HEK293 (cell line): ENCODE results near the gene PARL.

ENCODE experiments used
- CTCF ChIA-PET: fragments of 350-600 bp; formaldehyde crosslinking; extraction: SDS; loops from one replicate; lab custom pipeline; 2021; ENCODE audit warnings: antibody characterized with exemption; lab: Yijun Ruan, JAX
- POLR2A ChIA-PET: fragments of 300-600 bp; formaldehyde crosslinking; extraction: SDS; loops from one replicate; lab custom pipeline; 2020; ENCODE audit warnings: antibody characterized with exemption, inconsistent platforms; lab: Yijun Ruan, JAX
- H3K27ac ChIP-seq: fragments of 200-500 bp; sonication (Bioruptor generic); 2 replicates; pipeline ENCODE4 v1.5.1; 2014; ENCODE audit warnings: low read depth, low read length, control low read depth, inconsistent platforms; ENCODE audit errors: extremely low read depth
- H3K36me3 ChIP-seq, 2 experiments: fragments of 200-500 bp in 1 of 2; sonication (Bioruptor generic) in 1 of 2; 1 replicate in 1 of 2; 2 replicates in 1 of 2; pipeline ENCODE4 v1.5.1; 2014 to 2017; ENCODE audit warnings: inconsistent platforms in 2 of 2, low read length in 2 of 2; ENCODE audit not compliant: control insufficient read depth in 2 of 2, insufficient read depth in 1 of 2
- H3K4me1 ChIP-seq: fragments of 200-500 bp; sonication (Bioruptor generic); 2 replicates; pipeline ENCODE4 v1.5.1; 2014; ENCODE audit warnings: mild to moderate bottlenecking, low read length, inconsistent platforms; ENCODE audit not compliant: control insufficient read depth, insufficient read depth
- H3K4me3 ChIP-seq: 2 replicates; pipeline ENCODE4 v1.5.1; 2011; ENCODE audit warnings: low read depth, mild to moderate bottlenecking, control low read depth, low read length, moderate library complexity
- H3K9me3 ChIP-seq: fragments of 200-500 bp; sonication (Bioruptor generic); 2 replicates; pipeline ENCODE4 v1.5.1; 2014; ENCODE audit warnings: low read depth, low read length, inconsistent platforms; ENCODE audit not compliant: control insufficient read depth, insufficient read depth
- GLI2 ChIP-seq: fragments of 450-650 bp; formaldehyde crosslinking; IDR thresholded peaks from 2 replicates; pipeline ENCODE4; 2017; ENCODE audit warnings: missing biosample characterization, missing genetic modification characterization, low read depth, borderline replicate concordance
- MEIS1 ChIP-seq: sonication (generic); formaldehyde crosslinking; IDR thresholded peaks from 2 replicates; pipeline ENCODE4 v1.8.1; 2022; ENCODE audit warnings: missing genetic modification reagents, mild to moderate bottlenecking, borderline replicate concordance
- PRDM1 ChIP-seq: fragments of 450-650 bp; formaldehyde crosslinking; IDR thresholded peaks from 2 replicates; pipeline ENCODE4; 2016; ENCODE audit warnings: missing biosample characterization, missing genetic modification characterization
- SETDB1 ChIP-seq: IDR thresholded peaks from one replicate; pipeline ENCODE4 v1.6.1; 2017; ENCODE audit warnings: mild to moderate bottlenecking, low read length, moderate library complexity, mixed read lengths; ENCODE audit not compliant: insufficient read length
- ZBTB21 ChIP-seq: fragments of 450-650 bp; formaldehyde crosslinking; IDR thresholded peaks from 2 replicates; pipeline ENCODE4 v1.5.1; 2017; ENCODE audit warnings: missing biosample characterization, missing genetic modification characterization
- ZNF10 ChIP-seq: fragments of 450-650 bp; formaldehyde crosslinking; IDR thresholded peaks from 2 replicates; pipeline ENCODE4 v1.5.1; 2017; ENCODE audit warnings: missing biosample characterization, missing genetic modification characterization
- ZNF132 ChIP-seq: fragments of 450-650 bp; formaldehyde crosslinking; IDR thresholded peaks from 2 replicates; pipeline ENCODE4 v1.5.1; 2017; ENCODE audit warnings: missing biosample characterization, missing genetic modification characterization, borderline replicate concordance
- ZNF138 ChIP-seq: fragments of 450-650 bp; formaldehyde crosslinking; IDR thresholded peaks from 2 replicates; pipeline ENCODE4 v1.5.1; 2016; ENCODE audit warnings: missing biosample characterization, missing genetic modification characterization, borderline replicate concordance
- ZNF140 ChIP-seq: fragments of 450-650 bp; formaldehyde crosslinking; IDR thresholded peaks from 2 replicates; pipeline ENCODE4 v1.5.1; 2016; ENCODE audit warnings: missing biosample characterization, missing genetic modification characterization
- ZNF146 ChIP-seq: fragments of 450-650 bp; formaldehyde crosslinking; IDR thresholded peaks from 2 replicates; pipeline ENCODE4 v1.5.1; 2016; ENCODE audit warnings: missing biosample characterization, missing genetic modification characterization
- ZNF155 ChIP-seq: fragments of 450-650 bp; formaldehyde crosslinking; IDR thresholded peaks from 2 replicates; pipeline ENCODE4 v1.5.1; 2016; ENCODE audit warnings: missing biosample characterization, missing genetic modification characterization
- ZNF169 ChIP-seq: fragments of 450-650 bp; formaldehyde crosslinking; IDR thresholded peaks from 2 replicates; pipeline ENCODE4 v1.5.1; 2016; ENCODE audit warnings: missing biosample characterization, missing genetic modification characterization
- ZNF184 ChIP-seq: fragments of 450-650 bp; IDR thresholded peaks from 2 replicates; pipeline ENCODE4 v1.5.1; 2018; ENCODE audit warnings: missing biosample characterization, mild to moderate bottlenecking, missing genetic modification characterization
- ZNF23 ChIP-seq: fragments of 450-650 bp; formaldehyde crosslinking; IDR thresholded peaks from 2 replicates; pipeline ENCODE4 v1.5.1; 2016; ENCODE audit warnings: missing biosample characterization, missing genetic modification characterization, borderline replicate concordance
- ZNF311 ChIP-seq: fragments of 450-650 bp; formaldehyde crosslinking; IDR thresholded peaks from 2 replicates; pipeline ENCODE4 v1.5.1; 2017; ENCODE audit warnings: missing biosample characterization, missing genetic modification characterization, borderline replicate concordance
- ZNF341 ChIP-seq: fragments of 450-650 bp; formaldehyde crosslinking; IDR thresholded peaks from 2 replicates; pipeline ENCODE4; 2016; ENCODE audit warnings: low read depth, missing biosample characterization, missing genetic modification characterization
- ZNF548 ChIP-seq: fragments of 450-650 bp; formaldehyde crosslinking; IDR thresholded peaks from 2 replicates; pipeline ENCODE4 v1.5.1; 2016; ENCODE audit warnings: missing biosample characterization, missing genetic modification characterization
- ZNF561 ChIP-seq: fragments of 450-650 bp; IDR thresholded peaks from 2 replicates; pipeline ENCODE4 v1.5.1; 2018; ENCODE audit warnings: missing biosample characterization, missing genetic modification characterization, borderline replicate concordance
- ZNF571 ChIP-seq: fragments of 450-650 bp; formaldehyde crosslinking; IDR thresholded peaks from 2 replicates; pipeline ENCODE4 v1.5.0; 2017; ENCODE audit warnings: missing biosample characterization, missing genetic modification characterization
- ZNF585B ChIP-seq: fragments of 450-650 bp; formaldehyde crosslinking; IDR thresholded peaks from 2 replicates; pipeline ENCODE4 v1.5.1; 2016; ENCODE audit warnings: missing biosample characterization, missing genetic modification characterization
- ZNF596 ChIP-seq: fragments of 450-650 bp; IDR thresholded peaks from 2 replicates; pipeline ENCODE4 v1.5.0; 2018; ENCODE audit warnings: missing biosample characterization, mild to moderate bottlenecking, missing genetic modification characterization, moderate library complexity
- ZNF600 ChIP-seq: fragments of 450-650 bp; formaldehyde crosslinking; IDR thresholded peaks from 2 replicates; pipeline ENCODE4 v1.5.1; 2016; ENCODE audit warnings: missing biosample characterization, missing genetic modification characterization
- ZNF629 ChIP-seq: fragments of 450-650 bp; formaldehyde crosslinking; IDR thresholded peaks from 2 replicates; pipeline ENCODE4 v1.5.1; 2017; ENCODE audit warnings: missing biosample characterization, missing genetic modification characterization
- ZNF701 ChIP-seq: fragments of 450-650 bp; formaldehyde crosslinking; IDR thresholded peaks from 2 replicates; pipeline ENCODE4 v1.5.1; 2016; ENCODE audit warnings: missing biosample characterization, missing genetic modification characterization
- ZNF837 ChIP-seq: fragments of 450-650 bp; formaldehyde crosslinking; IDR thresholded peaks from 2 replicates; pipeline ENCODE4 v1.5.1; 2016; ENCODE audit warnings: missing biosample characterization, missing genetic modification characterization
- ZSCAN16 ChIP-seq: fragments of 450-650 bp; formaldehyde crosslinking; IDR thresholded peaks from 2 replicates; pipeline ENCODE4 v1.5.1; 2016; ENCODE audit warnings: missing biosample characterization, missing genetic modification characterization
- ZXDB ChIP-seq: fragments of 450-650 bp; formaldehyde crosslinking; IDR thresholded peaks from 2 replicates; pipeline ENCODE4 v1.5.1; 2016; ENCODE audit warnings: missing biosample characterization, missing genetic modification characterization
- TF ChIP-seq, protein P1 (sequence below): fragments of 450-650 bp; formaldehyde crosslinking; IDR thresholded peaks from 2 replicates; pipeline ENCODE4 v1.5.1; 2016; ENCODE audit warnings: missing biosample characterization, missing genetic modification characterization
- TF ChIP-seq, protein P2 (sequence below): fragments of 450-650 bp; formaldehyde crosslinking; IDR thresholded peaks from 2 replicates; pipeline ENCODE4 v1.5.1; 2016; ENCODE audit warnings: missing biosample characterization, missing genetic modification characterization
- TF ChIP-seq, protein P3 (sequence below): fragments of 450-650 bp; formaldehyde crosslinking; IDR thresholded peaks from 2 replicates; pipeline ENCODE4 v1.5.1; 2016; ENCODE audit warnings: missing biosample characterization, missing genetic modification characterization, low read depth
- TF ChIP-seq, protein P4 (sequence below): fragments of 450-650 bp; formaldehyde crosslinking; IDR thresholded peaks from 2 replicates; pipeline ENCODE4 v1.5.1; 2016; ENCODE audit warnings: missing biosample characterization, missing genetic modification characterization

The PARL gene

DNA sequence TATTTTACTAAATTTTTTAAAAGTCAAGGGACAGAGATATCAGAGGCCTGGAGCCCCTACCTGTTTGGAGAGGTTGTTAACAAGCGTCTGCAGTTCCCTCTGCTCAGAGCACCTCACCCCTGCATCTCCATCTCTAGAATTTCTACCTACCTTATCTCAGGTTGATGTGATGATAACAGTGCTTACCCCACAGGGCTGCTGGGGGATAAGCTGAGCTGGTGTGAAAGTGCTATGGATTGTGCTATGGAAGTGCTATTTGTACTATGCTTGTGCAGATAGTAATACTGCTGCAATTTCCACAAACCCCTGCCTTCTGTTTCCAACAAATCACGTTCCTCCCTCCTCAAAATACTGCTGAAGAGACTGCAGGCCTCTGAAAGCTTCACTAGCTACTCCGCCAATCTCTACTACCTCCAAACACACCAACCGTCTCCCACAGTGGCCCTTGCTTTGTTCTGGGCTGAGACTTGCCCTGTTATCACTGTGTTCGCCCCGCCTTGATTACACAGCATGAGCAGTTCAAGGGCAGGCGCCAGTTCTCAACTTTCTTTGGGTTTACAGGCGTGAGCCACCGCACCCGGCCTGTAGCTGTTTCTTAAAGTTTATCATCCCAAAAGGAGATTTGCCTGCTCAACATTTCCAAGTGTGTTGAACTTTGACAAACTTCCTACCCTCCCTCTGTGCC lies 28.4 kb upstream of the PARL start:
- Histone ChIP-seq H3K9me3 (no peaks in the 10 kb centered on the region), H3K36me3 (no peaks in the 10 kb centered on the region), H3K4me1 (no peaks in the 10 kb centered on the region), H3K4me3 (no peak overlapping the region), H3K27ac (no peak overlapping the region)
- TF ChIP-seq SETDB1: peak; percentile 47
- no peak for TF ChIP-seq ZNF132 (tag by site-specific recombination)
- POLR2A ChIA-PET: no interaction called here
- CTCF ChIA-PET: interaction anchor here (0.6 kb wide), 1 partner anchor 9 kb away, joined by 3 read pairs; no protein-coding TSS in a partner anchor

DNA sequence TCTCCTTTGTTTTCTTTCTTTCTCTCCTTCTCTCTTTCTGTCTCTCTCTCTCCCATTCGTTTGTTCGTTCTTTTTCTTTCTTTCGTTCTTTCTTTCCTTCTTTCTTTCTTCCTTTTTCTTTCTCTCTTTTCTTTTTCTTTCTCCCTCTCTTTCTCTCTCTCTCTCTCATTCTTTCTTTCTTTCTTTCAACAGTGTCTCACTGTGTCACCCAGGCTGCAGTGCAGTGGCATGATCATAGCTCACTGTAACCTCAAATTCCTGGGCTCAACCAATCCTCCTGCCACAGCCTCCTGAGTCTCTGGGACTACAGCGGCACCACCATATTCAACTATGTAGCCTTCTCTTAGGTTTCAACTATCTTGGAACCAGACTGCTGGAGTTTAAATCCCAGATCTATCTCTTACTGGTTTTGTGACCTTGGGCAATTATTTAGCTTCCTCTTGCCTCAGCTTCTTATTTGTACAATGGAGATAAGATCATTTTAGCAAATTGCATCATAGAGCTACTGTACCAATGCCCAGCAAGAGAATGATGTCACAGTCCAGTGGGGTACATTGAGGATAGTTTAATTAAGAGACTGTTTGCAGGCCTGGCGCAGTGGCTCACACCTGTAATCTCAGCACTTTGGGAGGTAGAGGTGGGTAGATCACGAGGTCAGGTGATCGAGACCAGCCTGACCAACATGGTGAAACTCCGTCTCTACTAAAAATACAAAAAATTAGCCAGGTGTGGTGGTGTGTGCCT lies 27.3 kb upstream of the PARL start:
- Histone ChIP-seq H3K4me3 (no peak overlapping the region), H3K9me3 (no peaks in the 10 kb centered on the region), H3K36me3 (no peaks in the 10 kb centered on the region), H3K27ac (no peak overlapping the region), H3K4me1 (no peaks in the 10 kb centered on the region)
- CTCF ChIA-PET: no interaction called here
- POLR2A ChIA-PET: no interaction called here
- peak; percentile 74 for TF ChIP-seq ZNF629 (tag by site-specific recombination)
- TF ChIP-seq ZBTB21 (tag by site-specific recombination): peak; percentile 61
- TF ChIP-seq ZNF138: no peak
- TF ChIP-seq ZNF561 (tag by site-specific recombination): no peak
- no peak for TF ChIP-seq PRDM1 (tag by site-specific recombination)
- no peak for TF ChIP-seq ZNF10 (tag by site-specific recombination)
- TF ChIP-seq ZNF146: no peak
- no peak for TF ChIP-seq ZNF341
- no peak for TF ChIP-seq ZNF311
- TF ChIP-seq ZNF23 (tag by site-specific recombination): no peak
- TF ChIP-seq ZNF169 (tag by site-specific recombination): no peak
- TF ChIP-seq MEIS1 (CRISPR knock-in tag): no peak
- no peak for TF ChIP-seq ZNF184 (tag by site-specific recombination)
- no peak for TF ChIP-seq ZNF837 (tag by site-specific recombination)
- no peak for TF ChIP-seq ZNF600 (tag by site-specific recombination)
- TF ChIP-seq ZNF140: no peak
- no peak for TF ChIP-seq GLI2 (tag by site-specific recombination)
- TF ChIP-seq, protein P1, sequence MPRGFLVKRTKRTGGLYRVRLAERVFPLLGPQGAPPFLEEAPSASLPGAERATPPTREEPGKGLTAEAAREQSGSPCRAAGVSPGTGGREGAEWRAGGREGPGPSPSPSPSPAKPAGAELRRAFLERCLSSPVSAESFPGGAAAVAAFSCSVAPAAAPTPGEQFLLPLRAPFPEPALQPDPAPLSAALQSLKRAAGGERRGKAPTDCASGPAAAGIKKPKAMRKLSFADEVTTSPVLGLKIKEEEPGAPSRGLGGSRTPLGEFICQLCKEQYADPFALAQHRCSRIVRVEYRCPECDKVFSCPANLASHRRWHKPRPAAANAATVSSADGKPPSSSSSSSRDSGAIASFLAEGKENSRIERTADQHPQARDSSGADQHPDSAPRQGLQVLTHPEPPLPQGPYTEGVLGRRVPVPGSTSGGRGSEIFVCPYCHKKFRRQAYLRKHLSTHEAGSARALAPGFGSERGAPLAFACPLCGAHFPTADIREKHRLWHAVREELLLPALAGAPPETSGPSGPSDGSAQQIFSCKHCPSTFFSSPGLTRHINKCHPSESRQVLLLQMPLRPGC: no peak
- TF ChIP-seq ZXDB (tag by site-specific recombination): no peak
- no peak for TF ChIP-seq ZNF155 (tag by site-specific recombination)
- TF ChIP-seq ZNF585B (tag by site-specific recombination): no peak
- TF ChIP-seq, protein P2, sequence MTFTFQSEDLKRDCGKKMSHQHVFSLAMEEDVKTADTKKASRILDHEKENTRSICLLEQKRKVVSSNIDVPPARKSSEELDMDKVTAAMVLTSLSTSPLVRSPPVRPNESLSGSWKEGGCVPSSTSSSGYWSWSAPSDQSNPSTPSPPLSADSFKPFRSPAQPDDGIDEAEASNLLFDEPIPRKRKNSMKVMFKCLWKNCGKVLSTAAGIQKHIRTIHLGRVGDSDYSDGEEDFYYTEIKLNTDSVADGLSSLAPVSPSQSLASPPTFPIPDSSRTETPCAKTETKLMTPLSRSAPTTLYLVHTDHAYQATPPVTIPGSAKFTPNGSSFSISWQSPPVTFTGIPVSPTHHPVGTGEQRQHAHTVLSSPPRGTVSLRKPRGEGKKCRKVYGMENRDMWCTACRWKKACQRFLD (tag by site-specific recombination): no peak
- TF ChIP-seq ZNF571 (tag by site-specific recombination): no peak
- TF ChIP-seq ZNF596 (tag by site-specific recombination): peak; percentile 22; the same call in 1 of the 2 replicates
- no peak for TF ChIP-seq ZNF548
- TF ChIP-seq ZNF701 (tag by site-specific recombination): no peak
- TF ChIP-seq, protein P3, sequence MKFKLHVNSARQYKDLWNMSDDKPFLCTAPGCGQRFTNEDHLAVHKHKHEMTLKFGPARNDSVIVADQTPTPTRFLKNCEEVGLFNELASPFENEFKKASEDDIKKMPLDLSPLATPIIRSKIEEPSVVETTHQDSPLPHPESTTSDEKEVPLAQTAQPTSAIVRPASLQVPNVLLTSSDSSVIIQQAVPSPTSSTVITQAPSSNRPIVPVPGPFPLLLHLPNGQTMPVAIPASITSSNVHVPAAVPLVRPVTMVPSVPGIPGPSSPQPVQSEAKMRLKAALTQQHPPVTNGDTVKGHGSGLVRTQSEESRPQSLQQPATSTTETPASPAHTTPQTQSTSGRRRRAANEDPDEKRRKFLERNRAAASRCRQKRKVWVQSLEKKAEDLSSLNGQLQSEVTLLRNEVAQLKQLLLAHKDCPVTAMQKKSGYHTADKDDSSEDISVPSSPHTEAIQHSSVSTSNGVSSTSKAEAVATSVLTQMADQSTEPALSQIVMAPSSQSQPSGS (tag by site-specific recombination): peak; percentile 60; the same call in 1 of the 2 replicates
- TF ChIP-seq ZSCAN16 (tag by site-specific recombination): no peak
- TF ChIP-seq, protein P4, sequence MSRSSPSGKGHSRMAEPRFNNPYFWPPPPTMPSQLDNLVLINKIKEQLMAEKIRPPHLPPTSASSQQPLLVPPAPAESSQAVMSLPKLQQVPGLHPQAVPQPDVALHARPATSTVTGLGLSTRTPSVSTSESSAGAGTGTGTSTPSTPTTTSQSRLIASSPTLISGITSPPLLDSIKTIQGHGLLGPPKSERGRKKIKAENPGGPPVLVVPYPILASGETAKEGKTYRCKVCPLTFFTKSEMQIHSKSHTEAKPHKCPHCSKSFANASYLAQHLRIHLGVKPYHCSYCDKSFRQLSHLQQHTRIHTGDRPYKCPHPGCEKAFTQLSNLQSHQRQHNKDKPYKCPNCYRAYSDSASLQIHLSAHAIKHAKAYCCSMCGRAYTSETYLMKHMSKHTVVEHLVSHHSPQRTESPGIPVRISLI: no peak
